GM12878 (cell line): ENCODE measurements around the gene IFNLR1. TPM values are rescaled to one million over a fixed set of nuclear protein-coding genes. Genes with fewer than 3 reads are reported as not detected.

Source experiments
- CEBPB ChIP-seq, 2 experiments: fragments of 150-350 bp in 1 of 2; IDR thresholded peaks; 2 replicates each; pipeline ENCODE4 v1.6.1; 2012 to 2014; ENCODE audit warnings: low read depth in 2 of 2, low read length in 2 of 2, borderline replicate concordance in 1 of 2, inconsistent platforms in 1 of 2
- CEBPZ ChIP-seq: fragments of 150-350 bp; IDR thresholded peaks from 2 replicates; pipeline ENCODE4 v1.6.1; 2016; ENCODE audit warnings: low read depth, low read length
- E2F4 ChIP-seq: IDR thresholded peaks from 2 replicates; pipeline ENCODE4 v1.6.1; 2012; ENCODE audit warnings: low read depth, low read length, improper control_type of control experiment
- HDGF ChIP-seq: fragments of 450-650 bp; IDR thresholded peaks from 2 replicates; pipeline ENCODE4 v1.6.1; 2016; ENCODE audit warnings: antibody characterized with exemption
- RUNX3 ChIP-seq: IDR thresholded peaks from 2 replicates; pipeline ENCODE4 v1.6.1; 2012; ENCODE audit warnings: low read length, inconsistent platforms
- ZBTB4 ChIP-seq: fragments of 450-650 bp; formaldehyde crosslinking; IDR thresholded peaks from 2 replicates; pipeline ENCODE4 v1.4.0; 2022; ENCODE audit warnings: mild to moderate bottlenecking, moderate library complexity
- polyA plus RNA-seq, 11 experiments: library from polyadenylated mRNA; depleted of rRNA in 4 of 11; unstranded in 6 of 11; stranded (reverse) in 5 of 11; fragments of >200 nt; fragmentation: Nextera tagmentation in 4 of 11; fragmentation: Illumina TruSeq in 1 of 11; extraction: Ambion mirVana in 4 of 11; extraction: Trizol in 1 of 11; gene quantifications; 1 replicate in 1 of 11; 2 replicates in 10 of 11; pipeline versions ENCODE4 v1.2.1 to v1.2.3, GENCODE V29; 2011 to 2016; ENCODE audit warnings: inconsistent platforms in 2 of 11, missing spikeins in 2 of 11, low read depth in 1 of 11
- total RNA-seq, 4 experiments: library from RNA; depleted of rRNA in 3 of 4; stranded (reverse); fragments of >200 nt in 3 of 4; fragmentation: Illumina TruSeq in 1 of 4; extraction: Trizol in 1 of 4; gene quantifications; 2 replicates each; pipeline versions ENCODE4 v1.2.1 to v1.2.3, GENCODE V29; 2013 to 2021

Gene IFNLR1
- total and polyA plus RNA-seq, 10 of the 15 experiments (the other 5 are each of a cell fraction or from before 2014, with no cell fraction given), result 0.31 to 5.6 (median 3.9) TPM

- TF ChIP-seq CEBPB (IDR thresholded peaks at IDR 0.05; ENCODE audit: borderline replicate concordance in 1 of 2, low read depth in 2 of 2, low read length in 2 of 2) (no peak), RUNX3 (no peak), E2F4 (no peak), ZBTB4 (no peak), CEBPZ (no peak), HDGF (no peak)
Measured at GRCh38 chr1:24175033-24175755, 11.9 kb downstream of the IFNLR1 start (continued).
